AG20443 (cell line): ENCODE data around the gene OST4.

Experiments used
- DNase-seq: peaks from one replicate; pipeline ENCODE4 v3.0.0; 2012; ENCODE audit warnings: low spot score, mixed read lengths

Gene OST4

DNA sequence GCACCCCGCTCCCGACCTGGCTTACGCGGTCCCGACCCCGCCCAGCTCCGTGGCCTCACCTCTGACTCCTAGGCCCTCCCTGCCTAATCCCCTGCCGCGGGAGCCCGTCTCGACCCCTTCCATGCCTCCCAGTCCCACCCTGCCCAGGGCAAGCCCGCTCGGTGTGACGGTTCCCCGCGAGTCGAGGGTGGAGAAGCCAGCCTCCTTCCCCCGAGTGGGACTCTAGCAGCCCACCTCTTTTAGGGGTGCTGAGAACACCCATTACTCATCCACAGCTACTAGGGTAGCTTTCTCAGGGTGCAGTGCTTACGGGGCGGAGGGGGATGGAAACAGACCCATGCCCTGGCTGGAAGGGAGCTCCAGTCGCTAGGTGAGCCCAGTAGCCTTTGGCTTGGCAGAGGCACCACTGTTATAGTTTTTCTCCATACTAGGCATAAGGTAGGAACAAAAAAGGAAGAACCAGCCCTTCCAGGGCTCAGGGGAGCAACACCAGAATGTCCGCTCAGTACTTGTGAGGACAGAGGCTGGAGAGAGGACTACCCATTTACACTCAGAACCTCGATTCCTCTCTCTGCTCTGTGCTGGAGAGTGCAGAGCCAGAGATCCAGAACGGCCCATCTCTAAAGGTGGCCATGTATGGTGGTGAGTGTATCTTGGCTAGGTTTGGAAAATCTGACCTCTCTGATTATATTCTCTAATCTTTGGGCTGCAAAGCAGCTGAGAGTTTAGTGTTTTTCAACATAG lies 19.4 kb downstream of the OST4 start:
- no peak for DNase-seq

DNA sequence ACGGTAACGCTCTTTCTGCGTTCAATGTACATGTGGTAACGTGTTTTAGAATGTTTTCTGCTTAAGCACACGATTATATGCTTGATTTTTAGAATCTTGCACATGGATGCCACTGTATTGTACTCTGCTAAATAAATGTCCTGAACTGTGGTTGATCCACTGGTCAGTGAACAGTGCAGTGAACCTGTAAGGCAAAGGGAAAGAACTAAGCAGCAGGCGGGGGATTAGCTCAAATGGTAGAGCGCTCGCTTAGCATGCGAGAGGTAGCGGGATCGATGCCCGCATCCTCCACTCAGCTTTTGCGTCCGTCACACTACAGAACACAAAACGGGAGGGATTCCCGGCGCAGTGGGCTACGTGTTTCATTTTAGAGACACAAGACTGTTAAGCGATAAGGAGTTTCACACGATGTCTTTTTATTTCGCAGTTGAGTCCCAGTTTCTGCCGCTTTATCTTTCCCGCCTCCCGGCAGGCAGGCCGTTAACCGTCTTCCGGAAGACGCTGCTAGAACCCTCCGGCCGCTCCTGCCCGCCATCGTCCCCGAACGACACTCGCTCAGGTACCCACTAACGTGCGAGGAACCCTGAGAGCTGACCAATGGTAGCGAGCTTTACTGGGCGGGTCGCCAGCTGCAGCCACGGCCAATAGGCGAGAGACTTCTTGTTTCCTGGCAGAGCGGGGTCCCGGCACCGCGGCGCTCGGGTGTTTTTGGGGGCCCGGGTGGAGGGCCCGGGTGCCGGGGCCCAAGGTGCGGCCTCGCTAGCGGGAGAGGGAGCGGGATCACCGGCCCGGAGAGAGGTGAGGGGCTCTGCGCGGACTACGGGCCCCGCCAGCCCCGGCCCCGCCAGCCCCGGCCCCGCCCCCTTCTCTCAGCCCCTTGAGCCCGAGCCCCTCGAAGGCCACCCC lies 20.2 kb downstream of the OST4 start, which contains the start of gene AGBL5:
TSS of gene AGBL5 (plus strand) at position 673 of the 906 bp plus-strand sequence. CDS start 1,291 bp downstream, outside the sequence.
- DNase-seq = peak; percentile 97

DNA sequence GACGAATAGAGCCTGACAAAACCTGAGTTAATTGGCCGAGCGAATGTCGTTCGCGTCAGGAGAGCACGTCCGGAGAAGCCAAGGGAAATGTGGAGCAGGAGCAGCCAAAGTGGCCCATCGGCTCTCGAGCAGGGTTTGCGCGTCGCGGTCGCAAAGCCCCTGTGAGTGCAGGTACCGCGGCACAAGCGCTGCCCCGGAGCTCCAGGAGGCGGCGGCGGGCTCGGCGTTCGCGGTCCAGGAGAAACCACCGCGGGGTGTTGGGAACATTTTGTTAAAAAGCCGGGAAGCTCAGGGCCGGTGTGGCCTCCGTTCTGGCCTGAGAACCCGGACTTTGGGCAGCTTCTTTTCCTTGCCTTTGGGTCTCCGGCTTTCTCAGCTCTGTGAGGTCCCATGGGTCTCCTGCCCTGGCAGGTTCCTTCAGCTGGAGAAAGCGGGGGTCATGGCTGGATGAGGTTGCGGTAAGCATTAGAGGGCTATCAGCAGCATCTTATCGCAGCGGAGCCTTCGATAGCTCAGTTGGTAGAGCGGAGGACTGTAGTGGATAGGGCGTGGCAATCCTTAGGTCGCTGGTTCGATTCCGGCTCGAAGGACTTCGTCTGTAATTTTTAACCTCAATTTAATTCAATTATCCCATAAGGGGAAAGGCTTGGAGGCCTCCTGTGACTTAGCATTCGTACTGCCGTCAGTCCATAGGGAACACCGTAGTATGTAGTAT lies 21.0 kb downstream of the OST4 start:
- DNase-seq = peak; percentile 86

DNA sequence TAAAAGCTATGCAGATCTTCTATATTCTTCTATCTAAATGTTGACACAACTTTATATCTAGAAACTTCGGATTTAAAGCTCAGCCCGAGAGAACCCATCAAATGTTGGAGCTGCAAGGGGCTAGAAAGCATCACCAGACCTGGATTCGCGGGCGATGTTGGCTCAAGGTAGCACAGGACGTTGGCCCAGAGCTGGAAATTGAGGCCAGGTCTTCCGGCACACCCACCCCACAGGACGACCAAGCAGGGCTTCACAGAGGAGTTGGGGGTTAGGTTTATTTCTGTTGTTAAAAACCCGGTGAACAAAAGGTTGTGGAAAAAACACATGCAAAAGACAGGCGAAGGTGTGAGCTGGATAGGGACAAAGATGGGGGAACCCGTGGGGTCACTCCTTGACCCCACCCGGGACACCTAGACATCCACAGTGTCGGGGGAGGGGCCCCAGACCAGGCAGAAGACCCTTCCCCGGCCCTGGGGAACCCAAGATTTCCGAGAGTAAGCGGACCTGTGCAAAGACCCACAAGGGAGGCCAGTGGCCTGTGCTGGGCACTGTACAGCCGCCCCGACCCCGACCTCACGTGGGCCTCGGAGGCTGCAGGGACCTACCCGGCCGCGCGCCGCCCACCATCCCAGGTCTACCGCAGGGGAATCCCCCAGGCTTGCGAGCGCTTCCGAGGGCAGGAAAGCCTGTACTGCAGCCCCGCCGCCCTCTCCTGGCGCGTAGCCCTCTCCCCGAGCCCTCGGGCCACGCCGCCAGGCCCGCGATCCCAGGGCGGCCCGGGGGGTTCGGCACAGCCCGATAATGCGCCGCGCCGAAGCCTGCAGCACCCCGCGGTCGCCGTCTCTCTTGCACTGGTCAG lies 21.8 kb downstream of the OST4 start:
- DNase-seq = peak; percentile 62

DNA sequence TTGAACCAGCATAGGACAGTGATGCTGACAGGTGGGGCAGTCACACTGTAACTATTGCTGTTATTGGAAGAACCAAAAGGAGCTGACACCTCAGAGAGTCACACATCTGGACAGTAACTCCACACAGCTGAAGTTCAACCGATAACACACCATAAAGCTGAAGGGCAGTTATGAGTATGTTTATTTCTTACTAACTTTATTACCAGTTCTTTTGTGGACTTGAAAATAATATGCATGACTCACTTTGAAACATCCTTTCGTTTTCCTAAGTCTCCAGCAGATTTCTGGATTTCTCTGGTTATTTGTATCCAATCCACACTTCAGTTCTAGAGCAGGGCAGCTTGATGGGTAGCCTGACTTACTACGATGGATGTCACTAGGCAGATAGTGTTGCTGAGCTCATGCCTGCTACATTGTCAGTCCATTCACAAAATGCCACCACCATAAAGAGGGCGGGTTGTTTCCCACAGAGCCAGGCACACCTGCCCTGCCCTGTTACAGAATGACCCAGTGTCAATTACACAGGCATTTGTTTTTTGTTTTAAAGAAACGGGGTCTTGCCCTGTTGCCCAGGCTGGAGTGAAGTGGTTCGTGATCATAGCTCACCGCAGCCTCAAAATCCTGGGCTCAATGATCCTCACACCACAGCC lies 28.3 kb downstream of the OST4 start:
- no peak for DNase-seq

DNA sequence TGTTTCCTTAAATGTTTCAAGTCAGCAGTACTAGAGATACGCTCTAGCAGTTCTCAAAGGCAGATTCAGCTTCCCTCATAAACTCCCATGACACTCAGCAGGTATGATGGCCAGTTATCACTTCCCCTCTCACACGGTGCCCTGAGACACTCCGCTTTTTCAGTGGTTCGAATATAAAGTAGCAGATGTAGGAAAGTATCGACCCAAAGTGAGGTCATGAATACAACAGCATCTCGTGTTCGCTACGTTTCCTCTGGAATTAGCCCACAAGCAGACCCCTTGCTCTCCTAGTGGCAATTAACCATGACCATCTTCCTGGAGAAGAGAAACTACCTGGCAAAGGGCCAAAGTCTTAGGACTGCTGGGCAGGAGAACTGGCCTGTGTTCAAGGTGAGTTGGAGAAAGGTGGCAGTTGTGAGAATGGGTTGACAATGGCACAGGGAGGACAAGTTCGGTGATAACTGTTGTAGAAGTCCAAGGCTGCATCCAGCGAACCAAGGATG lies 29.2 kb downstream of the OST4 start:
- DNase-seq = no peak

DNA sequence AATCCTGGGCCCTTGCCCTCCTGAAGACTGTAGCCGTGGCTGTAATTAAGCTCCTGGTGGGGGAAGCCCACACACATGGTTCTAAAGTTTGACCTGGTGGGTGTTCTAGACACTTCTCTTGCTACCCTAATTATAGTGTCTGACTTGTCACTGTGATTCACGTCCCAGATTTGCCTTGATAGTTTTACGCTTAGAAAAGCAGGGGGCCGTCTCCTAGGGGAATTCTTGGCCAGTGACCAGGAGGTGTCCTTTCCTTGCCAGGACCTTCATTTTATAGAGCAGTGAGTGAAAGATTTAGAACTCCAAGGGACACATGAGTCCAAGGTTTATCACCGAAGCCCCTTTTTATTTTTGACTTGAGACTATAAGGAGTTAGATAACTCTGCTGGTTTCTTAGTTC lies 29.7 kb downstream of the OST4 start:
- DNase-seq = no peak

DNA sequence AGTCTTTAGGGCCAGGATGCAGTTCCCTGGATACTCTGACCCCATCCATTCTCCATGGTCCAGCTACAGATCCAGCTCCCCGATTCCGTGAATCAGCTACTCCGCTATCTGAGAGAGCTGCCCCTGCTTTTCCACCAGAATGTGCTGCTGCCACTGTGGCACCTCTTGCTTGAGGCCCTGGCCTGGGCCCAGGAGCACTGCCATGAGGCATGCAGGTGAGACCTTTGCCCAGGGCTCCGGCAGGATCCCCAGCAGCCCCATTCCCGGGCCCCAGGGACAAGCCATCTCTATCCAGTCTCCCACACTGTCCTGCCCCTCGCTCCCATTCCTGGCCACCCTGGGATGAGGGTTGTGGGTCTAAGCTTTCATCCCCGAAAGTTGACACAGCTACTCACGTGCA lies 31.2 kb downstream of the OST4 start:
- no peak for DNase-seq

DNA sequence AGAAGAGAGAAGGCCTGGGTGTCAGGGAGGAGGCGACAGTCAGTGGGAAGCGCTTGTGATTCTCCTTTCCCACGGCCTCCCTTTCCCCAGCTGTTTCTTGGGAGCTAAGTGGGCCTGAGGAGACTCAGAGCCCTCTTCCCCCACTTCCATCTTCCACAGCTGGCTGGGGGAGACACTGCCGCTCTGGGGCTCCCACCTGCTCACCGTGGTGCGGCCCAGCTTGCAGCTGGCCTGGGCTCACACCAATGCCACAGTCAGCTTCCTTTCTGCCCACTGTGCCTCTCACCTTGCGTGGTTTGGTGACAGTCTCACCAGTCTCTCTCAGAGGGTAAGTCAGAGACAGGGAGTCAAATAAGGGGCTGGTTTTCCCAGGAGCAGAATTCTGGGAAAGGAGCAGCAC lies 31.6 kb downstream of the OST4 start:
- DNase-seq = no peak

DNA sequence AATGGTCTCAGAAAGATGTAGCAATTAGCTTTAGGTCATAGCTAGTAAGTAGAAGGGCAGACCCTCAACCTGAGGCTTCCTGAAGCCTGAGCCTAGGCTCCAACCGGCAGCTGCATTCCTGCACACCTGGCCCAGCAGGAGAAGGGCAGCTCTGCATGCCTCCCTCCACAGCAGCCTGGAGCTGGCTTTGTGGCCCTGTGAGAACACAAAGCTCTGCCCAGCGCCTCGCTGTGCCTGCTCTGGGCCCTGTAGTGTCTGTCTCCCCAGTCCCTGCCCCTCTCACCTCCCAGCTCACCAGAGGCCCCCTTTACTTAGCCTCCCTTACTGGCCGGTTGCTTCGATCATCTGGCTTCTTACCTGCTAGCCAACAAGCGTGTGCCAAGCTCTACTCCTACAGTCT lies 32.0 kb downstream of the OST4 start:
- no peak for DNase-seq

DNA sequence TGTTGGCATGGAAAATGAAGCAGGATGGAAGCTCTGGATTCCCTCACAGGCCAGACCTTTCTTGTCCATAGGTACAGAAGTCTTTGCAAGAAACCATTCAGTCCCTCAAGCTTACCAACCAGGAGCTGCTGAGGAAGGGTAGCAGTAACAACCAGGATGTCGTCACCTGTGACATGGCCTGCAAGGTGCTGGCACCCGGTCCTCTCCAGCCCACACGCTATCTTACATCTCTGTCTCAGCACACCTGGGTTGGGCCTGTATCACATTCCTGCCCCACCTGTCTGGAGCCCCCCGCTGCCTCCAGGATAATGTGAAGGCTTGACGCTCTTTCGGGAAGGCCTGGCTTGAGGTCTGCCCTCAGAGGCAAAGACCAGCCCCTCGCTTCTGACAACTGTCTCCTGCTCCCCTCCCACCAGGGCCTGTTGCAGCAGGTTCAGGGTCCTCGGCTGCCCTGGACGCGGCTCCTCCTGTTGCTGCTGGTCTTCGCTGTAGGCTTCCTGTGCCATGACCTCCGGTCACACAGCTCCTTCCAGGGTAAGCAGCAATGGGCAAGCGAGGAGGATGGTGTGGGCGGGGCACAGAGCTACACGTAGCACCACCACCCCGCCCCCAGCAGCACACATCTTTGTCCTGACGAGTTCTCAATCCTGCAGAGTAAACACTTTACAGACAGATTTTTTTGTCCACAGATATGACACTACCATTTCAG lies 32.7 kb downstream of the OST4 start:
- no peak for DNase-seq

DNA sequence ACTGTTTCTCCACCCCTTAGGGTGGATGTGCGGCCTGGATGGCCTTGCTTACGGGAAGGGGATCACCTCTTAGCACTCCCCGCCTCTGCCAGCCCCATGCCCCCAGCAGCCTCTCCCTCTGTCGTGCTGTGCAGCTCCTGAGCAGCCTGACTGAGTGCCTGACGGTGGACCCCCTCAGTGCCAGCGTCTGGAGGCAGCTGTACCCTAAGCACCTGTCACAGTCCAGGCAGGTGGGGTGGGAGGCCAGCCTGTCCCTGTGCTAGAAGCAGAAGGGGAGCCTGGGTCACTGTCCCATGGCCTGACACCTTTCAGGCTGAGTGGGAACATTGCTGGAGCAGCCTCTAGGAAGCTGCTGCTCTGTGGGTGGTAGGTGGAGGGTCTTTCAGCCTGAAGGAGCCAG lies 33.4 kb downstream of the OST4 start:
- no peak for DNase-seq

DNA sequence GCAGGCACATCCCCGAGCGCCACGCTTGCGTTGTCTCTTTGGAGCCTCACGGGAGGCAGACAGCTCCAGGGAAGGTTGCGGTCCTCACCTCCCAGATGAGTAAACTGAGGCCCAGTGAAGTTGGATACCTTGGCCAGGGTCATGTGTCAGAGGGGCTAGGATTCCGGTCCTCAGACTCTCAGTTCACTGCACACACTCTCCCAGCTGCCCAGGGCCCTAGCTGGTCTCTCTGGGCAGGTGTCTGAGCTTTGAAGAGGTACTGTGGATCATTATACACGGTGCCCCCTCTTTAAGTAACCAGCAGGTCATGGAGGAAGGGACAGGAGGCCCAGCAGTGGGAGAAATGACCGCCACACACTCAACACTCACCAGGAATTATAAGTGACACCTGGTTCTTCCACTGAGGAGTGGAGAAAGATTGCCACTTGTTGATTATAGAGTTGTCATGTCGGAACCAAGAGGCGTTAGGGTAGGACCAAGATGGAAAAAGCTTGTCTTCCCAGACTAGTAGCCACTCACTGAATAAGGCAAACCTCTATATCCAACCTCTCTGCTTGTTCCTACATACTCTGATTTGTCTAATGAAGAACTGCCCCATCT lies 38.1 kb downstream of the OST4 start:
- DNase-seq = no peak

DNA sequence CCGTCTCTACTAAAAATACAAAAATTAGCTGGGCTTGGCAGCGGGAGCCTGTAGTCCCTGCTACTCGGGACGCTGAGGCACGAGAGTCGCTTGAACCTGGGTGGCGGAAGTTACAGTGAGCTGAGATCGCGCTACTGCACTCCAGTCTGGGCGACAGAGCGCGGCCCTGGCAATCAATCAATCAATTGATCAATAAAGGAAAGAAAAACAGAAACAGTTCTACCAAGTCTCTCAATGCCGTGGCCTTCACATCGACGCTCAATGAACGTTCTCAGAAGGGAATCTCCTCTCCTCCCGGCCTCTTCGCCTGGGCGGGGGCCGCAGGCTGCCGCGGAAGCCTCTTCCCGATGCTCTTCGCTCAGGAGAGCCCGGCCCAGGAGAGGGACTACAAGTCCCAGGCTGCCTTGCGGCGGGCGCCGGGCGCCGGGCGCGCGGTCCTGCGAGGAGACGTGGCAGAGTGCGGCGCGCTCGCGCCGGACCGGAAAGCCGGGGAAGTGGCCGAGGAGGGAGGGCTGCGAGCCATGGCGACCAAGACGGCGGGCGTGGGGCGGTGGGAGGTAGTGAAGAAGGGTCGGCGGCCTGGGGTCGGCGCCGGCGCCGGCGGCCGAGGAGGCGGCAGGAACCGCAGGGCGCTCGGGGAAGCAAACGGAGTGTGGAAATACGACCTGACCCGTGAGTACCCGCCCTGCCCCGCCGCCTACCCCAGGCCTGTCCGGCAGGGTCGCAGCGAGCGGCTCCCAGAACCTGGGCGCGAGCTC lies 38.8 kb downstream of the OST4 start, which contains the start of gene TMEM214:
TSS of gene TMEM214 (plus strand) at position 471 of the 758 bp plus-strand sequence. CDS start at position 522, 51 bp downstream.
- peak; percentile 97 for DNase-seq

DNA sequence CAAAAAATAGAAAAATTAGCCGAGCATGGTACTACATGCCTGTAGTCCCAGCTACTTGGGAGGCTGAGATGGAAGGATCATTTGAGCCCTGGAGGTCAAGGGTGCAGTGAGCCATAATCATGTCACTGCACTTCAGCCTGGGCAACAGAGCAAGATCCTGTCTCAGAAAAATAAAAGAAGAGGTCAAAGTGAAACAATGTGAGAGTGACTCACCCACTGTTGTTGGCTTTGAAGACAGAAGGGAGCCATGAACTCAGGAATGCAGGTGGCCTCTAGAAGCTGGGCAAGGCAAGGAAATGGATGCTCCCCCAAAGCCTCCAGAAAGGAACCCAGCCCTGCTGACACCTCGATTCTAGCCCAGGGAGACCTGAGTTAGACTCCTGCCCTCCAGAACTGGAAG lies 42.4 kb downstream of the OST4 start:
- DNase-seq = no peak

DNA sequence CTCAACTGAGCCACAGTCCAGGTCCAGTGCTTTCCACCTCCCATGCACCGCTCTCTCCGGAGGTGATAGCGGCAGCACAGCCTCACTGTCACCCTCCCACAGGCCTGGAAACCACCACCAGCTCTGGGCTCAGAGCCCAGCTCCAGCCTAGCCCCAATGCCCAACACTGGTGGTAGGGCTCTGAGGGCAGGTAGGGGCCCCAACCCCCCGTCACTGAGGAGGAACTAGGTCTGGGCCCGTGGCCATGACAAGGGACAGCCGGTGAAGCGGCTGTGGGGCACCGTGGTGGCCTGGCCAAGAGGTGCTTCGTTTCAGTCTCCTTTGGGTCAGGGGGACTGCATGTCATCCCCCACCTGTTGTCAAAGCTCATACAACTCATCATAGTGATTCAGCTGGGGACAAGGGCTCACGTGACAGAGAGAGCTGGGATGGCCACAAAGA lies 44.2 kb downstream of the OST4 start:
- no peak for DNase-seq

DNA sequence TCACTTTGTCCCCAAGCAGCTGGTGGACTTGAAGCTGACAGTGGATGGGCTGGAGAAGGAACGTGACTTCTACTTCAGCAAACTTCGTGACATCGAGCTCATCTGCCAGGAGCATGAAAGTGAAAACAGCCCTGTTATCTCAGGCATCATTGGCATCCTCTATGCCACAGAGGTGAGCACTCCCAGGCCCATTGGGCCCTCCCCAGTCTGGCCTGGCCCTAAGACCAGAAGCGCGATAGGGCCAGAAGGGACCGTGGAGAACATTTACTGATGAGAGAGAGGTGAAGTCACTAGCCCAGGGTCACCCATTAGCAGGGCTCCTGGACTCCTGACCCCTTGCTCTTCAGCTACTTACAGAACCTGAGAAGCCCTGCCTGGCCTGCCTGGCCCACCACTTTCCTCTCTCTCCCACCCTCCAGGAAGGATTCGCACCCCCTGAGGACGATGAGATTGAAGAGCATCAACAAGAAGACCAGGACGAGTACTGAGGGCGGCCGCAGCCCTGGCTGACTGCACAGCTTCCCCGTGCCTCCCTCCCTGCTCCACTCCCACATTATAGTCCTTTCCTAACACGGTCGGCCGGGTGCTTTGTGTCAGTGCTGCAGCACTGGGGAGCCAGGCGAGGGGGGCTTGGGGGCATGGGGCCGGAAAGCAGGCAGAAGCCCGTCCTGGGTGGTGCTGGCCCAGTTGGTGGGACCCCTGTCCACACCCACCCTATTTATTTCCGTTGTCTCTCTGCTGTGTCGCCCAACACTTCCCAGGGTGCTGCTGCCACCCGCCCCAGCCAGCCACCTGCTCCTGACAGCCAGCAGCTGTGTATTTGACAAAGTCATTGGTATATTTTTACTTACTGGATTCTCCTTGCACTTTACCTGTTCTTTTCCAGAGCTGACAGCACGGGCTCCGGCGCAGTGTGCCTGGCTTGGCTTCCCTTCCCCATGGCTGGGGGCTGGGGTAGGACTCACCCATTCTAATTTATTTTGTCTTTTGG lies 45.3 kb downstream of the OST4 start:
- no peak for DNase-seq
